Measurements from ENCODE around the gene RNF166.
A peak's percentile ranks its signal among the peaks of the same experiment; 100 is the strongest.

Gene RNF166

DNA sequence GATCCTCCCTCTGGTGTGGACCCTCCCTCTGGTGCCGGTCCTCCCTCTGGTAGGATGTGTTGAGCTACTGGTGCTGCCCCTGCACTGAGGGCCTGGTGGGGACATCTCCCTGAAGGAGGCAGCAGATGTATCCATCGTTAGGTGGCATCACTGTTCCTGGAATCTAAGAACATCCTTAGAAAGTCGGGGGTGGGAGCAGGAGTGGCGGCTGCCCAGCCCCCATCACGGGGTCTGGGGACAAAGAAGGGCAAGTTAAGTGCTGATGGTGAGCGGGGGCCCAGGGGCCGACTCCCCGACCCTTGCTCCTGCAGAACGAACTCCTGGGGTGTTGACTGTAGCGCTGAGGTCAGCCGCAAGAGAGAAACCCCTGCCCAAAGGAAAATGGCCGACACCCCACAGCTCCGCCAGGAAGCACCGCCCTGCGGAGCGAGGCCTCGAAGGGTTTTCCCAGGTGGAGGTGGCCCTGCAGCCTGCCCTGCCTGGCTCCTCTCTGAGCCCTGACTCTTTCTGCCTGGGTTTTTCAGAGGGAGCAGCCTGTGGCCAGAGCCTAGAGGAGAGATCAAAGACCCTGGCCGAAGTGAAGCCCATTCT is 5.6 kb upstream of the RNF166 start:
- no peak for DNase-seq (ENCODE audit: low read depth in 3 of 3, low spot score in 1 of 3)

DNA sequence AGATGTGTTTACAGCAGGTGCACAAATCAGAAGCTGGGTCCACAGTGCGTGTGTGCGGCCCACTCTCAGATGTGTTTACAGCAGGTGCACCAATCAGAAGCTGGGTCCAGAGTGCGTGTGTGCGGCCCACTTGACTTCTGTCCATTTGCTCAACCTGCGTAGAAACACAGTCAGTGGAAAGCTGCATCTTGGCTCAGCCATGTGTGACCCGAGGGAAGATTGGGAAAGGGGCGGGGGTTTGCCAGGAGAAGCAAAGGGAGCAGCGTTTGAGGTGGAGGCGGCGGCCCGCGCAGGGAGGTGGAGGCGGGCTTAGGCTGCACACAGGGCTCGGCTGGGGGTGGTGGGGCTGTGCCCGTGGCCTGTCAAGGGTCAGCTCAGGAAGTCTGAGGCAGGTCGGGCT is 4.3 kb upstream of the RNF166 start:
- DNase-seq (ENCODE audit: low read depth in 3 of 3, low spot score in 1 of 3), result no peak

DNA sequence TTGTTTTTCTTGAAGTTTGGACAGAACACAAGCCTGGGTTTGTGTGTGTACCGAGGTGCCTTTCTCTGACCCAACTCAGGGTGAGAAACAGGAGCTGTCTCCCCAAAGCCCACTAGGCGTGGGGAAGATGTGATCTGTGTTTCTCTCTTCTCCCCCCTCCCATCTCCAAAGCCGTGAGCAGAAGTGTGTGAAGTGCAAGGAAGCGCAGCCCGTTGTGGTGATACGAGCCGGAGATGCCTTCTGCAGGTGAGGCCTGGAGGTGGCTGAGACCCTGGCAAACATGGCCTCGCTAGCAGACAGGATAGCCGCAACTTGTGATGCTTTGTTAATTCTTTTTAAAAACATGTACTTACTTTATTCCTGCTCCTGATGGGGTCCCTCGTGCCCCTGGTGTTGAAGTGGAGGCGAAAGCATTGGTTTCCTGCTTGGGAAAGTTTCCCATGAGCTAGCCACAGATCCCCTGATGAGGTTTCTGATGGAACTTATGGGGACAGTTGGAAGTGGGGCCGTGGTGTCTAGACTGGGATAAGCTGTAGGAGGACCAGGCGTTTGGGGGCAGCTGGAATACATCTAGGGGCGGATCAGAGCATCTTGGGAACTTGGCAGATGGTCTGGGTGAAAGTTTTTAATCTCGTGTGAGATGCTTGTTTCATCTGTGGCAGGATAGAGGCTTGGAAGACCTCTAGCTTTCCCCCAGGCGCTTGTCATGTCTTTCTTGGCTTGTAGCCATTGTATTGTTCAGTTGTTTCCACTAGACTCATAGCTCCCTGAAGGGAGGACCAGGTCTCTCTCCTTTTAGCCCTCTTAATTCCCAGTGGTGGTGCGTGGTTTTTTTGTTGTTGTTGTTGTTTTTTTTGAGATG is 988 bp upstream of the RNF166 start:
- DNase-seq (ENCODE audit: low read depth in 3 of 3, low spot score in 1 of 3), result no peak

DNA sequence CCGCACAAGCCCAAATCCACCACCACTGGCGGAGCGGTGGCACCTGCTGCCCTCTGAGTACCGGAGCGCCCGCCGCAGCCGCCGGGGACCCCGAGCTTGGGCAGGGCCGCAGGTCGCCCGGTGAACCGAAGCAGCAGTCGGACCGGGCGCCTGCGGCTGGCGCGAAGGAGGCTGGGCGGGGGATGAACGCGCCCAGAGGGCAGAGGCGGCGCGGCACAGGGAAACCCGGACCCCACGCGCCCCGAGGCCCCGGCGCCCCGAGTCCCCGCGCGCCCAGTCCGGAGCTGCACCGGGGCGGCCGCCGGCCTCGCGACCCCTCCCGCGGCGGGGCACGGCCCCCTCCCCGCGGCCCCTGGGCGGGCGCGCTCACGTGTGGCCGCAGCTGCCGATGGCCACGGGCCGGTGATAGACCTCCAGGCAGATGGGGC is 393 bp downstream of the RNF166 start:
- DNase-seq (ENCODE audit: low read depth in 3 of 3, low spot score in 1 of 3), result no peak

DNA sequence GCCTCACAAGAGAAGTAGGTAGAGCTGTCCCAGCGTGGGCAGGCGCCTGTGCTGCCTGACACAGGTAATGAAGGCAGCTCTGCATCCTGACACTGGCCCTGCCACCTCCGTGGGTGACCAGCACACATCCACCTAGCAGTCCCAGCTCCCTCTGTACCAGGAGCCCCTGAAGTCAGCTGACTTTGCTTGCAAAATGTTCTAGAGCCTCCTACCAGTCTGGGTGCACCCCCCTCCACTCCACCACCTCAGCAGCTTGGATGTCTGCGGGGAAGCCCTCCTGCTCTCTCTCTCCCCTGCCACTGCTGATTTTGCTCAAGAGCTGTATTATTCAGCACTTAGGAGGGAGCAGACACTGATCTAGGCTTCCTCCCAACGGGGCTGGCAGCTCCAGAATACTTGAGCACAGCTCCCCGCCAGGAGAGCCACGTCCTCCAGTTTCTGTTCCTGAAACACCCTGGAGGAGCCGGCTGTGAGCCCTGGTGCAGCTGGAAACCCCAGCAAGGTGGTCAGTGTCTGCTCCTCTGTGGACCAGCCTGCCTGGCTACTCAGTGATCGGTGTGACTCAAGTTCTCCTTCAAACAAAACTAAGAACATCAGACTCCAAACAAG is 1.0 kb downstream of the RNF166 start:
- no peak for DNase-seq (ENCODE audit: low read depth in 3 of 3, low spot score in 1 of 3)

DNA sequence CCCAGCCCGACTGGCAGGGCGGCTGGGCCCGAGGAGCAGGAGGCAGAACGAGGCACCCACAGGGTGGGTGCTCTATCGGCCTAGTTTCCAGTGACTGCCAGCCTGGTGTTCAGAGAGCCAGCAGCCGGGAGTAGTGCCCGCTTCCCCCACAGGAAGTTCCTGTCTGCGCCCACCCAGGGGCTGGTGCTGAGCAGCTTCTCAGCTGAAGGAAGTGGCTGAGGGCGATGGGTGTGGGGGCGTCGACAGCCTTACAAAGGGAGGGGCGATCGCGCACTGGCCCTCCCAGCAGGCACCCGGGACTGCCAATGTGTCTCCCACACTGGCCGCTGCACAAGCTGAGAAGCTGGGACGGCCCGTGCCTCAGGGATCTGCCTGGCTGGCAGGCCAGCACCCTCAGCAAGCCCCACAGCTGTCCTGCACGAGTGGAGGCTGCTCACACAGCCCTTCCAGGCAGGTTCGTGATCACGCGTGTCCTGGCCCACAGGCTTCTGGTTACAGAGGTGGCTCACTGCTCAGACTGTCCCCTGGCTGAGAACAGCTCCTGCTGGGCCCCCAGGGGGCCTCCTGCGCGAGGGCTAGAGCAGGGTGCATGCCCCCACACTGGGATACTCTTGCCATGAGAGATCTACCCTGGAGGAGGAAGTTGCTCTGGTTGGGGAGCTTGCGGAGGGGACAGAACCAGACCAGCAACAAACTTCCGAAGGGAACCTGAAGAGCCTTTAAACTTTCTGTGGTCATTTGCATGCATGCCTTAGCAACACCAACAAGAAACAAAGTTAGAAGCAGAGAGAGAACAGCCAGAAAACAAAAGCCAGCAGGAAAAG is 2.5 kb downstream of the RNF166 start:
- DNase-seq (ENCODE audit: low read depth in 3 of 3, low spot score in 1 of 3), result peak in 2 of 3 donors; percentile 51 to 57

DNA sequence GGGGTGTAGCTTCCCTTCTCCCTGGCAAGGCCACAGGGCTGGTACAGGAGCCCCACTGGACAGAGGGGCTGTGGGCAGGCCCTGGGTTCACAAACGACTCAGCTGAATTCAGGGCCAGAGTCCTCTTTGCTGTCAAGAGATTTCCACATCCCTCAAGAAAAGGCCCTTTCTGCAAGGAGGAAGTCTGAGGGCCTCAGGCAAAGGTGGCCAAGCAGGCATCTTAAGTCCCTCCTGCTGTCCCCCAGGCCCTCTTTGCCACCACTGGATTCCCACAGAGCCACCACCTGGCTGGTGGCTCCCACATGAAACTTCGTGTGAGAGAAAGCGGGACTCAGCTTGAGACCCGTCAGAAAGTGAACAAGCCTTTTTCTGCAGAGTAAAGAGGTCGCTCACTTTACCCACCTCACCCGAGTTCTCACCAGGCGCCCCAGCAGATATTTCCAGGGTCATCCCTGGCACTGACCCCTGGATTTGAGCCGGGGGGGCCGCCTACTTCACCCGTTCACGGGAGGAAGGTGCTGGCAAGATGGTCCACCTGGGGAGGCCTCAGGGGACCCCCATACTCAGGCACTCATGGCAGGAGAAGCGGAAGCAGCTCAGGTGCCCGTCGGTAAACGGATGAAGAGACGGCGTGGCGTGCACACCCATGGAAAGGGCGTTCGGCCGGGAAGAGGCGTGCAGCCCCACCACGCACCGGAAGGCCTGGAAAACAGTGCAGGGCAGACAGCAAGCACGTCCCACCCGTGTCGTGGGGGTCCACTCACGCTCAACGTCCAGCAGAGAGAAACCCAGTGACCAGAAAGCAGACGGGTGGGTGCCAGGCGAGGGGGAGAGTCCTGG is 3.6 kb downstream of the RNF166 start:
- DNase-seq (ENCODE audit: low read depth in 3 of 3, low spot score in 1 of 3), result no peak

DNA sequence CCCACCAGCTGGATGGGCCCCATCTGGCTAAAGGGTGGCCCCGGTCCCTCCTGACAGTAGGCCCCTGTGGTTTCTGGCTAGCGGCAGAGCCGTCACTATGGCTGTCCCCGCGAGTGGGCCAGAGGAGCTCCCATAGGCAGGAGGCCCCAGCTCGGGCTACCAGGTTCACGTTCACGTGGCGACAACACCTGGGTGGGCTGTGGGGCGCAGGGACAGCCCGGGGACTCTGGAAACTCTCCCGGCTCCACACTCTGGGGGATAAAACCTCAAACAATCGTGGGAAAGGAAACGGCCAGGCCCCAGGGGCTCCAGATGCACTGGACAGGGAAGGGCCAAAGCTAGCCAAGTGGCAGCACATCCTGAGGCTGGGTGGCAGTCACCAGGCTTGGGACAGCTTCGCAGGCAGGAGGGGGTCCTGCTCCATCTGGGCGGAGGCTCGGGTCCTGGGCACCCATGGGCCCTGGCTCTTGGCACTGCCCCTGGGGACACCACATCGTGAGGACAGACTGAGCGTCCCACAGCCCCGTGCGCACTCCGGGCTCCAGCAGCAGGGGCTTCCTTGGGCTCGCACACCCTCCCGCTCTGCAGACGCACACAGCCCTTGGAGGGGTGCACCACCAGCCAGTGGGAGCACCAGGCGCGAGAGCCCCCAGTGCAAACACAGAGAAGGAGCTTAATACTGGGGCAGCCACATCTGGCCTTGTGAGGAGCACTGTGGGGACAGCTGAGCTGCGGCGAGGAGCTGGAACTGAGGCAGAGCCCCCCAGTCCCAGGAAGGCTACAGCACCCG is 4.4 kb downstream of the RNF166 start:
- DNase-seq (ENCODE audit: low read depth in 3 of 3, low spot score in 1 of 3), result no peak

DNA sequence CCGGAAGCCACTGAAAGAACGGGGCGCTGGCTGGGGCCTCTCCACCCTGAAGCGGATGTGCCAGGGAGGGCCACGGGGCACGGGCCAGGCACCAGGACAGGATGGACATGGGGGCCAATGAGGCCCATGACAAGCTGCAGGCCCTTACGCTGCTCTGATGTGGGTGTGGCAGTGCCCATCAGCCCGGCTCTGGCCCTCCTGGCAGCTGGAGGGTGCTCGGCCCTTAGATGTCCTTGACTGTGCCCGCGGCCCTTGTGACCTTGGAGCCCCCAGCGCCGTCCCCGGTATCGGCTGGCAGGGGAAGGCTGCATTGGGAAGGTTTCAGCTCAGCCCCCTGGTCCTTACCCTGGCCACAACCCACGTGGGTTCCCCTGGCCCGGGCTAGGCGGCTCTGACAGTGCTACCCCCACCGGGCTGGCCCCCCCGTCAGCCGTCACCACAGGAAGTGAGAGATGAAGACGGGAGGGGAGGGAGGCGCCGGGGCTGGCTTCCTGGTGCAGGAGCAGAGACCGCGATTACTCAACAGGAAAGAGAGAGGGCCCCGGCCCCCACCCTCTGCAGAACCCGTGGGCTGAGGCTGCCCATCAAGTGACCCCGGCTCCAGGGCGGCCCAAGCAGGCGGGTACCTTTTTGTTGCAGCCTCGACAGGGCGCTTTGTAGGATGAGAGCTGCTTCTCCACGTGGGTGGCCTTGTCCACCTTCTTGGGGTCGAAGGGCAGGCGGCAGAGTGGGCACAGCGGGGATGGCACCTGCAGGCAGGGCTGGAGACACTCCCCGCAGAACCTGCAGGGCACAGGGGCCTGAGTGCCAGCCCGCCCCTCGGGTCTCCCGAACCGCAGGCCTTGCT is 5.3 kb downstream of the RNF166 start:
- DNase-seq (ENCODE audit: low read depth in 3 of 3, low spot score in 1 of 3), result peak; percentile 86 to 89 (median 87)

DNA sequence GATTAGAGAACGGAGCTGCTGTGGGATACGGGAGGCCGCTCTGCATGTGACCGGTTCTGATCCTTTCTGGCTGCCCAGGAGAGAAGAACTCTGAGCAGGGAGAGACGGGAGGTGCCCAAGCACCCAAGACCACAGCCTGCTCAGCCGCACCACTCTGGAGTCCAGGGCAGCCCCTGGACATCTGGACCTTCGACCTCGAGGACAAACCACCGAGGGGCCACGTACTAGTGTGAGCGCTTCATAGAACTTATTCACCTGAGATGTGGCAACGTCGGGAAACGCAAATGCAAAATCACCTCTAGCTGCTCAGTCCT is 5.9 kb downstream of the RNF166 start:
- no peak for DNase-seq (ENCODE audit: low read depth in 3 of 3, low spot score in 1 of 3)

DNA sequence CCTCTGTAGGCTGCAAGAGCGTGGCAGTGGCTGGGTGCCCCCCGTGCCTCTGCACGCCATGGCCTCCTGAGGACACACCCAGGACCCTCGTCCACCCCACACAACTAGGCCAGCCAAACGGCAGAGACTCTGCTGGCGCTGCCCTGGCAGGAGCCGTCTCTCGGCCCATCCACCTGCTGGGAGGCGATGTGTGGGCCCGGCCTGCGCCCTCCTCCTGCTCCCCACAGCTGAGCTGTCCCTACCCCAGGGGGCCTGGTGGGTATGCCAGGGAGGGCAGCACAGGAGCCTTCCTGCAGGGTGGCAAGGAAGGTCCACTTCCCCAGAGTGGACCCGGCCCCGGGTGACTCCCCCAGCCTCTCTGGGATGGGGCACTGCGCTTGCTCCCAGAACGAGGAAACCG is 7.0 kb downstream of the RNF166 start:
- DNase-seq (ENCODE audit: low read depth in 3 of 3, low spot score in 1 of 3), result no peak

DNA sequence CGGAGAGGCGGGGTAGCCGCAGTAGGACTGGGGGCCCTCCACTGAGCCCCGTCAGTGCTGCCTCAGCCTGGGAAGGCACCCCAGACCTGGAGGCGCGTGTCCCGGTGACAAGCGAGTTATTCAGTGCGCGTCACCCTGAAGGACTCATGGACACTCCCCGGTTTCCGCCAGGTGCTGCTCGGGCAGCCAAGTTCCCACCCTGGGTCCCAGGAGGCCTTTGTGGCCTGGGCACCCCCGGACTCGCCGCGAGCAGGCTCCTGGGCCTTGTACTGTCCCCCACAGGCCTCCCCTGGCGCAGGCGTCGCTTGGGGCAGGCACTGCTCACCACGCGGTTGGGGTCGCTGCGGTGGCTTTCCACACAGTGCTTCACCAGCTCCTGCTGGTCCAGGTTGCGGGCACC is 7.6 kb downstream of the RNF166 start:
- no peak for DNase-seq (ENCODE audit: low read depth in 3 of 3, low spot score in 1 of 3)

DNA sequence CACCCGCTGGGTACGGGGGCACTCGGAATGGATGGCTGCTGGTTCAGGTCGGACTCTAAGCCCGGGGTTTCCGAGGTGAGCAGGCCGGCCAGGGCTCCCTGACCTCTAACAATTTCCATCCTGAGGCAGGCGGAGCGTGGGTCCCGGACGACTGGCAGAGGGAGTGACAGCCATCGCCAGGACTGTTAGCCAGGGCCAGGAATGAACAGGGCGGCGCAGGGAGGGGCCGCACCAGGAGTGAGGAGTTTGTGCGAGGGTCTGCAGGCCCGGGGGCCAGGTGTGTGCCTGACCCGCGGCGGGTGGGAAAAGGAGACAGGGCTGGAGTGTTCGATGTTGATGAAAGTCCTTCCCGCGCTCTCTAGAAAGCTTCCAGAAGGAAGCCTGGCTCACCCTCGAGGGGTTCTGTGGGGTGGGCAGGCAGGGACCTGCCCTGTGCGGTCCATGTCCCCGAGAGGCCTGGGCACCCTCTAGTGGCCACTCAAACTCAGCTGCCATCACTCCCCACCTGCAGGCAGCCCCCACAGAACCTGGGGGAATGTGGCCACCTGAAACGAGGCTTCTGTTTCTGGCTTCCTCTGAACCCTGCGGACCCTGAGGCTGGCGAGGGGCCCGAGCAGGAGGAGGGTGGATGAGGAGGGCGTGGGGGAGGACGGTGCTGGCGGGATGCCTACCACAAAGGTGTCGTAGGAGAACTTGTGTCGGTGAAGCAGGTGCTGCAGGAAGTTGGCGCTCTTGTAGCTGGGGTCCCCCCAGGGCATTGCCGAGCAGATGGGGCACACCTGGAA is 8.2 kb downstream of the RNF166 start:
- no peak for DNase-seq (ENCODE audit: low read depth in 3 of 3, low spot score in 1 of 3)

DNA sequence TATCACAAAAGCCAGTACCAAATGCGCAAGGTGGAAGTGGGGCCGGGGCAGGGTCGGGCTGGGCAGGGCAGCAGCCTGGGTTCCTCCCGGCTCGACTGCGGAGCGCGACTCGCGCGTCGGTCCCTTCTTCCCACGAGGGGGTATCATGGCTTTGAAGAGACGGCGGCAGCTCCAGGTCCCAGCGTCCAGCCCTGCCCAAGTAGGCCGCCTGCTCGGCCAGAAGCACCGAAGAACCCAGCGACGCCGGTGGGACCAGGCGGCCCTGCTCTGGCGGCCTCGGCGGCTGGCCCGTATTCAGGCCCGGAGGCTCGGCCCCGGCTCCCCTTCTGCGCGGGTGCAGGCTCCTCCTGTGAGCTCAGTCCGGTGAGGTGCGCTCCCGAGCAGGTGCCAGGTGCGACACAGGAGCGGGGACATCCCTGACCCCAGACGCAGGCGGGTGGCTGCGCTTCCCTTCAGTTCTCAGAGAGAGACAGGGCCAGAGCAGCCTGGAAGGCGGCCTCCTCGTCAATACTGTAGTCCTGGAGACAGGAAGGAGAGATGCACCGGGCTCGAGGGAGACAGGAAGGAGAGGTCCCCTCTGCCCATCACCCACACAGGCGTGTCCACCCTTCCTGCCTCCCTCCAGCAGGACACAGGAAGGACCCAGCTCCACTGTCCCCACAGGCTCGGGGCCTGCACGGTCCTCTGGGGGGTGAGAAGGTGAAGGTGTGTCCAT is 8.9 kb downstream of the RNF166 start:
- no peak for DNase-seq (ENCODE audit: low read depth in 3 of 3, low spot score in 1 of 3)

DNA sequence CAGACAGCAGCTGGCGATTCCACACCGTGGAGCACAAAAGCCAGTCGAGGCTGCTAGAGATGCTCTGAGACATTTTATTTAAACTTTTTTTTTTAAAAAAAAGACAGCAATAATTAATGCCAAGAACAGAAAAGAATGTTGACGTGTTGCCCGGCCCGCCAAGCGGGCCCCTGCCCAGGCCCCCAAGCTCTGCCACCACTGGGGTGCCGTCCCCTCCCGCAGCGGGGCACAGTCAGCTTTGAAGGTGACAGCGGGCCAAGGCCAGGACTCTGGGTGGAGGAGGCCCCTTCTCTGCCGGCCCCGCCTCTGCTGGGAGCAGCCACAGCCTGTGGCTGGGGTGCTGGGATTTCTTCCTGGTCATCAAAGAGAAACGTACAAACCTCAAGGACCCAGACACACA is 9.8 kb downstream of the RNF166 start:
- DNase-seq (ENCODE audit: low read depth in 3 of 3, low spot score in 1 of 3), result no peak

DNA sequence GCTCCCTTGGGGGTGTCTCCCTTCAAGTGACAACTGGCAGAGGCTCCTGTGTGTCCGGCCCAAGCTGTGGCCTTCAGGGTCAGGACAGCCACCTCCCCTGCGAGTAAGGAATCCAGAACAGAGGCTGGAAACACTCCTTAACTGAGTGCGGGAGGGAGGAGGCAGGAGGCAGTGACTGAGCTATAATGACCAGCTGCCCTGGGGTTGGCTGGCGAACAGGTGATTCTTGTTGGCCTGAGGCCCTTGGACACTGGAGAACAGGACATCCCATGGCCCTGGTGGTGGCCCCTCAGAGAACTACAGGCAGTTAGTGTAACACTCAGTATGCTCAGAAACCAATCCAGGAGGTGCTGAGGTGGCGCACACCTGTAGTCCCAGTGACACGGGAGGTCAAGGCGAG is 10.5 kb downstream of the RNF166 start:
- no peak for DNase-seq (ENCODE audit: low read depth in 3 of 3, low spot score in 1 of 3)

DNA sequence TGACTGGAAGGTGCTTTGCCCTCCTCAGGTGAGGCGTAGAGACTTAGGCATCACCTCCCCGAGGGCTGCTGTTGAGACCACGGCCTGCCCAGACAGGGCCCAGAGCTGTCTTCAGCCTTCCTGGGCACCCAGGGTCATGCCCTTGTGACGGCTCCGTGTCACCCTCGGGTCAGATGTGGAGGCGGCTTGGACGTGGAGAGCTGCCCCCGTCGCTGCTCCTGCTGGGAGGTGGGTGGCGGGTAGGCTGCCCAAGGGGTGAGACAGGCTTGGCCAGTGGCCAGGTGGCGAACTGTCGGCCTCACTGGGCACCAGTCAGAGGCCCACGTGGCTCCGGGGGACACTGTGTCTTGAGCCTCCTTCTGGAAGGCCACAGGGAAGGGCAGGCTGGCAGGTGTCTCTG is 11.0 kb downstream of the RNF166 start:
- no peak for DNase-seq (ENCODE audit: low read depth in 3 of 3, low spot score in 1 of 3)

Data from stimulated activated CD4-positive, alpha-beta T cell treated with anti-CD3 and anti-CD28 coated beads, TNF-alpha, amount 100 ng/mL, for 1 hour (primary cell).